SK-N-SH (cell line): ENCODE data around the gene PPP3CA. TPM values are rescaled to one million over a fixed set of nuclear protein-coding genes. Genes with fewer than 3 reads are reported as not detected.

Source experiments
- CTCF ChIA-PET: fragments of 300-600, 350-600 bp; formaldehyde crosslinking; extraction: SDS; loops from one replicate; lab custom pipeline; 2021; lab: Yijun Ruan, JAX
- POLR2A ChIA-PET: fragments of 350-600 bp; sonication (Branson Sonifier 250); formaldehyde crosslinking; extraction: SDS; loops from one replicate; lab custom pipeline; 2020; ENCODE audit warnings: antibody characterized with exemption, inconsistent platforms; lab: Yijun Ruan, JAX
- DNase-seq: peaks from one replicate; pipeline ENCODE4 v3.0.0; 2012
- H2AFZ ChIP-seq: fragments of 200-600 bp; sonication (generic); 2 replicates; pipeline ENCODE4 v1.8.1; 2016; ENCODE audit warnings: antibody characterized with exemption, mild to moderate bottlenecking, low read depth
- H3F3A ChIP-seq: fragments of 200-600 bp; sonication (generic); replicated peaks from 2 replicates; pipeline ENCODE3; 2016; ENCODE audit warnings: antibody characterized with exemption, mild to moderate bottlenecking; ENCODE audit not compliant: insufficient read depth
- H3K27ac ChIP-seq, 2 experiments: fragments of 200-500 bp in 1 of 2; fragments of 200-600 bp in 1 of 2; sonication (Bioruptor generic) in 1 of 2; sonication (generic), shearing (Covaris generic) in 1 of 2; 2 replicates each; pipeline versions ENCODE4 v1.5.1 to v1.6.1; 2014 to 2016; ENCODE audit warnings: low read depth in 2 of 2, inconsistent platforms in 1 of 2, low read length in 1 of 2, mild to moderate bottlenecking in 1 of 2, mixed read lengths in 1 of 2
- H3K27me3 ChIP-seq: fragments of 200-600 bp; sonication (generic), shearing (Covaris generic); 2 replicates; pipeline ENCODE4 v1.6.1; 2016; ENCODE audit warnings: mixed run types; ENCODE audit not compliant: insufficient read depth
- H3K36me3 ChIP-seq, 2 experiments: fragments of 200-500 bp in 1 of 2; fragments of 200-600 bp in 1 of 2; sonication (Bioruptor generic) in 1 of 2; sonication (generic) in 1 of 2; replicated peaks in 1 of 2; 2 replicates each; pipeline versions ENCODE3 to v1.5.1; 2014 to 2016; ENCODE audit warnings: low read length in 1 of 2, mild to moderate bottlenecking in 1 of 2; ENCODE audit not compliant: insufficient read depth in 2 of 2, control insufficient read depth in 1 of 2
- H3K4me1 ChIP-seq, 2 experiments: fragments of 200-500 bp in 1 of 2; fragments of 200-600 bp in 1 of 2; sonication (Bioruptor generic) in 1 of 2; sonication (generic), shearing (Covaris generic) in 1 of 2; 2 replicates each; pipeline versions ENCODE4 v1.5.1 to v1.6.1; 2014 to 2016; ENCODE audit warnings: low read depth in 1 of 2, low read length in 1 of 2, mixed run types in 1 of 2; ENCODE audit not compliant: insufficient read depth in 2 of 2, control insufficient read depth in 1 of 2
- H3K4me2 ChIP-seq: fragments of 200-600 bp; sonication (generic), shearing (Covaris generic); 2 replicates; pipeline ENCODE4 v1.6.1; 2017; ENCODE audit warnings: mixed run types
- H3K4me3 ChIP-seq, 2 experiments: fragments of 200-500 bp in 1 of 2; fragments of 200-600 bp in 1 of 2; sonication (Bioruptor generic) in 1 of 2; sonication (generic), shearing (Covaris generic) in 1 of 2; 2 replicates each; pipeline versions ENCODE4 v1.5.1 to v1.8.1; 2014 to 2016; ENCODE audit warnings: low read depth in 2 of 2, inconsistent platforms in 1 of 2, low read length in 1 of 2, mild to moderate bottlenecking in 1 of 2, mixed read lengths in 1 of 2, moderate library complexity in 1 of 2
- H3K79me2 ChIP-seq: fragments of 200-600 bp; sonication (generic); 2 replicates; pipeline ENCODE4 v1.8.1; 2017; ENCODE audit warnings: mild to moderate bottlenecking; ENCODE audit not compliant: insufficient read depth
- H3K9ac ChIP-seq: fragments of 200-600 bp; sonication (generic); 2 replicates; pipeline ENCODE4 v1.6.1; 2017; ENCODE audit warnings: mixed run types
- H3K9me2 ChIP-seq: fragments of 200-600 bp; sonication (generic); 2 replicates; pipeline ENCODE4 v1.6.1; 2017; ENCODE audit warnings: mixed run types
- H3K9me3 ChIP-seq: fragments of 200-600 bp; sonication (generic); 2 replicates; pipeline ENCODE4 v1.6.1; 2017; ENCODE audit warnings: mixed run types, mild to moderate bottlenecking, moderate library complexity
- H4K20me1 ChIP-seq: fragments of 200-600 bp; sonication (generic); 2 replicates; pipeline ENCODE4 v1.6.1; 2017; ENCODE audit warnings: mild to moderate bottlenecking, mixed run types; ENCODE audit not compliant: insufficient read depth
- CHD2 ChIP-seq: fragments of 150-350 bp; IDR thresholded peaks from 2 replicates; pipeline ENCODE4 v1.6.1; 2018; ENCODE audit warnings: low read length; ENCODE audit not compliant: partially characterized antibody
- CTCF ChIP-seq: fragments of 200-600 bp; sonication (generic); IDR thresholded peaks from 2 replicates; pipeline ENCODE4 v1.6.1; 2017; ENCODE audit warnings: antibody characterized with exemption, mild to moderate bottlenecking, moderate library complexity
- EZH2phosphoT487 ChIP-seq: fragments of 200-600 bp; sonication (generic); IDR thresholded peaks from 2 replicates; pipeline ENCODE4 v1.6.1; 2017; ENCODE audit warnings: low read depth, mixed run types, mild to moderate bottlenecking, antibody characterized with exemption, moderate library complexity, borderline replicate concordance
- GATA2 ChIP-seq: sonication (generic); formaldehyde crosslinking; IDR thresholded peaks from 2 replicates; pipeline ENCODE4 v1.5.0; 2020; ENCODE audit warnings: mild to moderate bottlenecking, missing genetic modification reagents
- IRF3 ChIP-seq: fragments of 150-350 bp; IDR thresholded peaks from 2 replicates; pipeline ENCODE4 v1.6.1; 2016; ENCODE audit warnings: mild to moderate bottlenecking, low read depth, low read length
- MAX ChIP-seq: IDR thresholded peaks from 2 replicates; pipeline ENCODE4 v1.4.0; 2012; ENCODE audit warnings: low read depth
- MEF2A ChIP-seq: IDR thresholded peaks from 2 replicates; pipeline ENCODE4 v1.4.0; 2012; ENCODE audit warnings: low read depth, borderline replicate concordance
- MXI1 ChIP-seq: IDR thresholded peaks from 2 replicates; pipeline ENCODE4 v1.6.1; 2012; ENCODE audit warnings: mild to moderate bottlenecking, low read depth, low read length, improper control_type of control experiment
- NRF1 ChIP-seq: IDR thresholded peaks from 2 replicates; pipeline ENCODE4 v1.6.1; 2012; ENCODE audit warnings: low read depth, mild to moderate bottlenecking, low read length
- PBX3 ChIP-seq: IDR thresholded peaks from 2 replicates; pipeline ENCODE4; 2012
- POLR2AphosphoS5 ChIP-seq: IDR thresholded peaks from 2 replicates; pipeline ENCODE4 v1.6.1; 2012; ENCODE audit warnings: low read depth, low read length
- REST ChIP-seq: IDR thresholded peaks from 2 replicates; pipeline ENCODE4 v1.6.1; 2012; ENCODE audit warnings: mild to moderate bottlenecking, low read depth, low read length, moderate library complexity
- RFX5 ChIP-seq: IDR thresholded peaks from 2 replicates; pipeline ENCODE4 v1.6.1; 2012; ENCODE audit warnings: mild to moderate bottlenecking, improper control_type of control experiment, low read length
- RXRA ChIP-seq: IDR thresholded peaks from 2 replicates; pipeline ENCODE4 v1.4.0; 2012; ENCODE audit warnings: low read depth, mild to moderate bottlenecking, borderline replicate concordance
- SMC3 ChIP-seq: IDR thresholded peaks from 2 replicates; pipeline ENCODE4 v1.6.1; 2012; ENCODE audit warnings: low read depth, low read length, improper control_type of control experiment
- TAF1 ChIP-seq: IDR thresholded peaks from 2 replicates; pipeline ENCODE4 v1.6.1; 2012; ENCODE audit warnings: low read depth, mild to moderate bottlenecking, low read length, moderate library complexity, borderline replicate concordance
- TCF12 ChIP-seq: IDR thresholded peaks from 2 replicates; pipeline ENCODE4 v1.4.0; 2012
- USF2 ChIP-seq: fragments of 150-350 bp; IDR thresholded peaks from 2 replicates; pipeline ENCODE4 v1.6.1; 2017; ENCODE audit warnings: antibody characterized with exemption, low read length, low read depth, borderline replicate concordance
- WGBS: methylation state at CpG from one replicate; pipeline ENCODE4 v1.1.6; 2017; ENCODE audit warnings: low lambda C conversion rate; 5-methylcytosine and 5-hydroxymethylcytosine counted together
- polyA plus RNA-seq, 3 experiments: library from polyadenylated mRNA; depleted of rRNA; stranded (reverse); fragments of >200 nt; gene quantifications; 2 replicates each; pipeline ENCODE4 v1.2.3, GENCODE V29; 2012

Gene PPP3CA
- polyA plus RNA-seq, 1 of the 3 experiments (the other 2 are of a cell fraction), result 10.7 TPM

- Histone ChIP-seq H3F3A (no peaks in the 10 kb centered on the region), H2AFZ (no peak overlapping the region), H4K20me1 (no peaks in the 10 kb centered on the region), H3K9me3 (no peaks in the 10 kb centered on the region), H3K9me2 (no peaks in the 10 kb centered on the region), H3K9ac (no peak overlapping the region), H3K36me3 (peaks cover 3 to 7% of the 10 kb centered on the region in 2 experiments), H3K4me2 (no peak overlapping the region), H3K79me2 (no peaks in the 10 kb centered on the region), H3K27me3 (no peaks in the 10 kb centered on the region)
- WGBS, result 100% methylated on average over 1 of the region's 1 CpG
- DNase-seq, result no peak
- no peak for TF ChIP-seq EZH2phosphoT487
- TF ChIP-seq CTCF, result no peak
- TF ChIP-seq IRF3, result no peak
- TF ChIP-seq GATA2 (CRISPR knock-in tag), result no peak
- TF ChIP-seq MEF2A, result no peak
- TF ChIP-seq MAX, result no peak
- no peak for TF ChIP-seq NRF1
- TF ChIP-seq RXRA, result no peak
- TF ChIP-seq CHD2, result no peak
- no peak for TF ChIP-seq TCF12
- TF ChIP-seq SMC3, result no peak
- no peak for TF ChIP-seq TAF1
- TF ChIP-seq MXI1, result no peak
- TF ChIP-seq REST, result no peak
- no peak for TF ChIP-seq USF2
- TF ChIP-seq PBX3, result no peak
- no peak for TF ChIP-seq RFX5
- TF ChIP-seq POLR2AphosphoS5, result no peak
- TF ChIP-seq, all 33 proteins: peak for 0
- ChIA-PET POLR2A (no interaction called here), CTCF (no interaction called here)
- no peaks in the 10 kb centered on the region; a peak in 1 of 4 replicates for H3K4me1 ChIP-seq
- no peak overlapping the region for H3K4me3 ChIP-seq
- H3K27ac ChIP-seq, result no peak overlapping the region
Measured at GRCh38 chr4:101071241-101071640, 276.1 kb downstream of the PPP3CA start.
